KMS-11 (cell line): ENCODE measurements around the gene FBXO11.
"Not testable (repeated sequence)": the region's sequence is repeated elsewhere in the genome, so short reads cannot be mapped to it uniquely, and the experiment has no call there.

Experiments
- H2AFZ ChIP-seq: fragments of 200-600 bp; sonication (generic); 2 replicates; pipeline ENCODE4 v1.6.1; 2016; ENCODE audit warnings: antibody characterized with exemption, mixed run types, low read depth
- H3K27ac ChIP-seq: fragments of 200-600 bp; sonication (generic); 2 replicates; pipeline ENCODE4 v1.6.1; 2016; ENCODE audit warnings: mild to moderate bottlenecking, mixed run types
- H3K27me3 ChIP-seq: fragments of 200-600 bp; sonication (generic); 2 replicates; pipeline ENCODE4 v1.6.1; 2017; ENCODE audit warnings: mild to moderate bottlenecking, low read depth, mixed run types, moderate library complexity; ENCODE audit not compliant: insufficient read depth
- H3K36me3 ChIP-seq: fragments of 200-600 bp; sonication (generic); 2 replicates; pipeline ENCODE4 v1.6.1; 2017; ENCODE audit warnings: mild to moderate bottlenecking, mixed run types; ENCODE audit not compliant: insufficient read depth
- H3K4me1 ChIP-seq: fragments of 200-600 bp; sonication (generic); 2 replicates; pipeline ENCODE4 v1.6.1; 2016; ENCODE audit warnings: mild to moderate bottlenecking, low read depth, mixed run types; ENCODE audit not compliant: poor library complexity, severe bottlenecking
- H3K4me2 ChIP-seq: fragments of 200-600 bp; sonication (generic); 2 replicates; pipeline ENCODE4 v1.7.0; 2016; ENCODE audit warnings: mild to moderate bottlenecking, mixed run types
- H3K4me3 ChIP-seq: fragments of 200-600 bp; sonication (generic); IDR thresholded peaks from 2 replicates; pipeline ENCODE4 v1.6.1; 2017; ENCODE audit warnings: low read depth, low read length, mixed read lengths; ENCODE audit not compliant: insufficient read depth
- H3K79me2 ChIP-seq: fragments of 200-600 bp; sonication (generic); 2 replicates; pipeline ENCODE4 v1.6.1; 2016; ENCODE audit warnings: low read depth, mixed run types; ENCODE audit not compliant: insufficient read depth
- H3K9ac ChIP-seq: fragments of 200-600 bp; sonication (generic); 2 replicates; pipeline ENCODE4 v1.6.1; 2016; ENCODE audit warnings: mild to moderate bottlenecking, mixed run types
- H4K20me1 ChIP-seq: fragments of 200-600 bp; sonication (generic); 2 replicates; pipeline ENCODE4 v1.6.1; 2016; ENCODE audit warnings: mild to moderate bottlenecking, mixed run types; ENCODE audit not compliant: insufficient read depth
- TF ChIP-seq, protein P1 (sequence below): fragments of 200-600 bp; sonication (generic); conservative IDR thresholded peaks from 2 replicates; pipeline ENCODE4 v1.6.1; 2017; ENCODE audit warnings: low read depth, mild to moderate bottlenecking, antibody characterized with exemption, low read length, moderate library complexity, mixed read lengths

FBXO11 gene

GRCh38 chr2:47862949-47863348, 43.3 kb downstream of the FBXO11 start:
- H2AFZ ChIP-seq, result no peak overlapping the region
- TF ChIP-seq, protein P1, sequence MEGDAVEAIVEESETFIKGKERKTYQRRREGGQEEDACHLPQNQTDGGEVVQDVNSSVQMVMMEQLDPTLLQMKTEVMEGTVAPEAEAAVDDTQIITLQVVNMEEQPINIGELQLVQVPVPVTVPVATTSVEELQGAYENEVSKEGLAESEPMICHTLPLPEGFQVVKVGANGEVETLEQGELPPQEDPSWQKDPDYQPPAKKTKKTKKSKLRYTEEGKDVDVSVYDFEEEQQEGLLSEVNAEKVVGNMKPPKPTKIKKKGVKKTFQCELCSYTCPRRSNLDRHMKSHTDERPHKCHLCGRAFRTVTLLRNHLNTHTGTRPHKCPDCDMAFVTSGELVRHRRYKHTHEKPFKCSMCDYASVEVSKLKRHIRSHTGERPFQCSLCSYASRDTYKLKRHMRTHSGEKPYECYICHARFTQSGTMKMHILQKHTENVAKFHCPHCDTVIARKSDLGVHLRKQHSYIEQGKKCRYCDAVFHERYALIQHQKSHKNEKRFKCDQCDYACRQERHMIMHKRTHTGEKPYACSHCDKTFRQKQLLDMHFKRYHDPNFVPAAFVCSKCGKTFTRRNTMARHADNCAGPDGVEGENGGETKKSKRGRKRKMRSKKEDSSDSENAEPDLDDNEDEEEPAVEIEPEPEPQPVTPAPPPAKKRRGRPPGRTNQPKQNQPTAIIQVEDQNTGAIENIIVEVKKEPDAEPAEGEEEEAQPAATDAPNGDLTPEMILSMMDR, result no peak
- peaks cover 9% of the 10 kb centered on the region for H4K20me1 ChIP-seq

DNA sequence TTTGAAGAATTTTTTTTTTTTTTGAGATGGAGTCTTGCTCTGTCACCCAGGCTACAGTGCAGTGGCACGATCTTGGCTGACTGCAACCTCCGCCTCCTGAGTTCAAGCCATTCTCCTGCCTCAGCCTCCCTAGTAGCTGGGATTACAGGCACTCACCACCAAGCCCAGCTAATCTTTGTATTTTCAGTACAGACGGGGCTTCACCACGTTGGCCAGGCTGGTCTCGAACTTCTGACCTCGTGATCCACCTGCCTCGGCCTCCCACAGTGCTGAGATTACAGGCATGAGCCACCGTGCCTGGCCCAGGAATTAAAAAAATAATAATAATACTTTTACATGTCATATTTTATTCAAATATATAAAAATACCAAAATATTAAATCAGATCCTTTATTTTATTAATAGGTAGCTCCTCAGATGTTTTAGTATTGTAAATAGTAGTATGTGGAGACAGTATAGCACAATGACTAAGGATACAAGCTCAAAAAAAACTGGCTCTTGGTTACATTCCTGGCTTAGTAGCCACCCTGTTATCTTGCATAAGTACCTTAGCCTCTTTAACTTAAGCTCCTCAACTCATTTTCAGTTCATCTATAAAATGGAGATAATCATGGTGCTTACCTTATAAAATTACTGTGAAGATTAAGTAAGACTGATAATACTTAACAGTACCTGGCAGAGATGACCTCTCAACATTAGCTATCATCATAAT, 53.1 kb downstream of the FBXO11 start:
- not testable (repeated sequence) for H3K9ac ChIP-seq, H3K4me3 ChIP-seq, H3K4me1 ChIP-seq, H3K27me3 ChIP-seq, H3K27ac ChIP-seq, H3K36me3 ChIP-seq, H2AFZ ChIP-seq, H3K4me2 ChIP-seq
- Histone ChIP-seq H4K20me1 (peaks cover 40% of the 10 kb centered on the region), H3K79me2 (peaks cover 89% of the 10 kb centered on the region)

More at GRCh38 chr2:47862949-47863348, 43.3 kb downstream of the FBXO11 start:
- Histone ChIP-seq H3K4me1 (peaks cover 2% of the 10 kb centered on the region), H3K27ac (no peak overlapping the region), H3K4me2 (no peak overlapping the region), H3K36me3 (no peaks in the 10 kb centered on the region), H3K79me2 (peaks cover 90% of the 10 kb centered on the region), H3K4me3 (no peak overlapping the region), H3K27me3 (no peaks in the 10 kb centered on the region), H3K9ac (no peak overlapping the region)

GRCh38 chr2:47850198-47850597, 56.1 kb downstream of the FBXO11 start:
- no peaks in the 10 kb centered on the region for H3K36me3 ChIP-seq
- no peak overlapping the region for H2AFZ ChIP-seq
- peaks cover 87% of the 10 kb centered on the region for H3K79me2 ChIP-seq
- peaks cover 8% of the 10 kb centered on the region for H3K4me1 ChIP-seq
- H4K20me1 ChIP-seq, result peaks cover 19% of the 10 kb centered on the region
- TF ChIP-seq, protein P1, result no peak
- H3K9ac ChIP-seq, result no peak overlapping the region
- no peak overlapping the region for H3K27ac ChIP-seq
- no peak overlapping the region for H3K4me3 ChIP-seq
- H3K27me3 ChIP-seq, result no peaks in the 10 kb centered on the region
- H3K4me2 ChIP-seq, result no peak overlapping the region

- TF ChIP-seq, protein P1, result no peak
- Histone ChIP-seq H3K4me1 (peaks cover 13% of the 10 kb centered on the region), H3K27ac (no peak overlapping the region), H4K20me1 (peaks cover 15% of the 10 kb centered on the region), H3K4me3 (no peak overlapping the region), H3K27me3 (no peaks in the 10 kb centered on the region), H2AFZ (no peak overlapping the region), H3K36me3 (no peaks in the 10 kb centered on the region), H3K9ac (no peak overlapping the region), H3K79me2 (peaks cover 85% of the 10 kb centered on the region), H3K4me2 (no peak overlapping the region)
These were observed 56.9 kb downstream of the FBXO11 start for GRCh38 chr2:47849368-47849767.

GRCh38 chr2:47844162-47844561, 62.1 kb downstream of the FBXO11 start:
- H3K79me2 ChIP-seq, result peaks cover 81% of the 10 kb centered on the region
- no peak overlapping the region for H3K27ac ChIP-seq
- H3K36me3 ChIP-seq, result no peaks in the 10 kb centered on the region; the same call in 1 of the 2 replicates
- H3K9ac ChIP-seq, result no peak overlapping the region
- H3K27me3 ChIP-seq, result no peaks in the 10 kb centered on the region
- H3K4me3 ChIP-seq, result no peak overlapping the region
- H2AFZ ChIP-seq, result no peak overlapping the region
- peaks cover 31% of the 10 kb centered on the region for H3K4me1 ChIP-seq
- H4K20me1 ChIP-seq, result no peaks in the 10 kb centered on the region; the same call in 1 of the 2 replicates
- H3K4me2 ChIP-seq, result no peak overlapping the region
- TF ChIP-seq, protein P1, result no peak
